ENCODE data around the gene GDPGP1.

Gene GDPGP1

GRCh38 chr15:90205050-90205848 lies 28.8 kb upstream of the GDPGP1 start:
- DNase-seq (ENCODE audit: low read depth) = no peak
- no peak for TF ChIP-seq CTCF (IDR thresholded peaks at IDR 0.05; ENCODE audit: control insufficient read depth, insufficient read depth, low read depth, low read length, missing control alignments)
- H3K4me3 ChIP-seq (ENCODE audit: control insufficient read depth, low read depth, low read length) = no peak overlapping the region

DNA sequence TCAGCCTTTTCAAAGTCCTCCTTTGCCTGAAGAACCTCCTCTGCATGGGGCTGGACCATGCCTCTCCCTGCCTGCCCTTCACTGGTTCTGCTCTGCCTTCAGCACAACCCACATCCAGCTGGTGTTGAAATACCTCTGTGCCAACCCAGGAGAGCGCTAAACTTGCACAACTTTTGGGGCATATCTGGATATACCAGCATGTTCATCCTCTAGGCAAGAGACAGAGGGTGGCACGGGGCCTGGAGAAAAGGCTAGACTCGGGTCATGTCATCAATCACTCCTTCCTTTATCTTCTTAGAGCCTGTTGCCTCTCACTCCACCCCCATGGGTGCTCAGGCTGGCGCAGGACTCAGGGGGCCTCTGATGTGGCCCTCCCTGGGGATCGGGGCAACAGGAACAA lies 28.1 kb upstream of the GDPGP1 start:
- no peak overlapping the region for H3K4me3 ChIP-seq (ENCODE audit: control insufficient read depth, low read depth, low read length)
- DNase-seq (ENCODE audit: low read depth) = no peak

DNA sequence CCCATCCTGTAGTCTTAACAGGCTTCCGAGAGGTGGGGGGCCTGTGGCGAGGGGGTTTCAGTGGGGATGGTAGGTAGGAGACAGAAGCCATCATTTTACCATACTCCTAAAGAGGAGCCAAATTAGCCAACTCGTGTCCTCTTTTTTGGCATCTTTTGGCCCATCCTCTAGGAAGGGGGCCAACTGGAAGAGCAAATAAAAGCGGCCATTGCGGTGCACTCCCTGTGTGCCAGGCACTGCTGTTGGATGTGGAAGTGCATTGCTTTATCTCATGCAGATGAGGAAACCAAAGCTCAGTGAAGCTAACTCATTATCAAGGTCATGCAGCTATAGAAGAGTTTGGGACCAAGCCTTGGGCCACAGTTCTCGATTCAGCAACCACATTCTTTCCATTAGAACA lies 26.8 kb upstream of the GDPGP1 start:
- no peak for TF ChIP-seq CTCF (IDR thresholded peaks at IDR 0.05; ENCODE audit: control insufficient read depth, insufficient read depth, low read depth, low read length, missing control alignments)
- H3K4me3 ChIP-seq (ENCODE audit: control insufficient read depth, low read depth, low read length) = no peak overlapping the region
- no peak for DNase-seq (ENCODE audit: low read depth)

More for the DNA sequence above, 28.1 kb upstream of the GDPGP1 start:
- no peak for TF ChIP-seq CTCF (IDR thresholded peaks at IDR 0.05; ENCODE audit: control insufficient read depth, insufficient read depth, low read depth, low read length, missing control alignments)

DNA sequence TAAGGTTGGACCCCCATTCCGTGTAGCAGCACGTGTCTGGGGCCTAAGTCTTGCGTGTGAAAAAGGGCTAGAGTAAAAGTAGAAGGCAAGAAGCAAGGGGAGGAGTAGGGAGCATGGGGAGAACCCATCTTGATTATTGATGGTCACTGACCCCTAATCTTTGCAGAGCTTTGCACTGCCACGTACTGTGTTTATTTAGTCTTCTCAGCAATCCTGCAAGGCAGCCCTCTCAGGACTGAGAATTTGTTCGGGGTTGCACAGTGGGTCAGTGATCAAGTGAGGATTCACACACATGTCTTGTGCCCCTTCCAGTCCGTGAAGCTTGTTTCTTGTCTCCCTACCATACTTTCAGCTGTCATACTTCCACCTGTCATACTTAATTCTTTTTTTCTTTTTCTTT lies 25.7 kb upstream of the GDPGP1 start:
- no peak overlapping the region for H3K4me3 ChIP-seq (ENCODE audit: control insufficient read depth, low read depth, low read length)
- TF ChIP-seq CTCF (IDR thresholded peaks at IDR 0.05; ENCODE audit: control insufficient read depth, insufficient read depth, low read depth, low read length, missing control alignments) = no peak
- DNase-seq (ENCODE audit: low read depth) = no peak

- no peak overlapping the region for H3K4me3 ChIP-seq (ENCODE audit: control insufficient read depth, low read depth, low read length)
- no peak for TF ChIP-seq CTCF (IDR thresholded peaks at IDR 0.05; ENCODE audit: control insufficient read depth, insufficient read depth, low read depth, low read length, missing control alignments)
- DNase-seq (ENCODE audit: low read depth) = no peak
Measured at GRCh38 chr15:90209591-90209990, 24.4 kb upstream of the GDPGP1 start.

DNA sequence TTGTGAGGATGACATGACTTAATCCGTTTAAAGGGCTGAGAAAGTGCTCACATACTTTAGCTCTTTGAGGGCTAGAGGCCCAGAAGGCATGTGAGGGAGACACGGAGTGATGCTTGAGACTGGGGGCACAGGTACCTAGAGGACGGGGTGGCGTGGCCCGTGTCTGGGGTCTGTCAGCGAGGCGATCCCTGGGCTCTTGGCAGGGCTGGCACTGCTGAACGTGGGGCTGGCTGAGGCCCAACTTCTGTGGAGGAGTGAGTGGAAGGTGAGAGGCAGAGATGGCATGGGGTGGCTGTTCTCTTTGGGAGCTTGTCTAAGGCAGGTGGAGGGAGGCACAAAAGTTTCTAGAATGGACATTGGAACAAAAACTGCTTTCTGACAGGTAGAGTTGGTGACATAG lies 23.4 kb upstream of the GDPGP1 start:
- no peak for TF ChIP-seq CTCF (IDR thresholded peaks at IDR 0.05; ENCODE audit: control insufficient read depth, insufficient read depth, low read depth, low read length, missing control alignments)
- H3K4me3 ChIP-seq (ENCODE audit: control insufficient read depth, low read depth, low read length) = no peak overlapping the region
- no peak for DNase-seq (ENCODE audit: low read depth)

All from AG09309 (cell line).